HFFc6 (cell line): ENCODE results near the gene KRIT1. TPM values are rescaled to one million over a fixed set of nuclear protein-coding genes. Genes with fewer than 3 reads are reported as not detected.

ENCODE experiments used
- DNase-seq: peaks from one replicate; pipeline ENCODE4 v3.0.0-alpha.2; 2018
- H3K27ac Mint-ChIP-seq: 2 replicates; pipeline ENCODE4 v1.8.0; 2020; ENCODE audit warnings: mild to moderate bottlenecking, mixed read lengths
- H3K27me3 Mint-ChIP-seq: 2 replicates; pipeline ENCODE4 v1.8.0; 2021; ENCODE audit warnings: mild to moderate bottlenecking, moderate library complexity, mixed read lengths; ENCODE audit not compliant: insufficient read depth
- H3K36me3 Mint-ChIP-seq: 2 replicates; pipeline ENCODE4 v1.8.0; 2021; ENCODE audit warnings: low read depth, mixed read lengths
- H3K4me1 Mint-ChIP-seq: 2 replicates; pipeline ENCODE4 v1.8.0; 2020; ENCODE audit warnings: low read depth, mixed read lengths
- H3K4me3 Mint-ChIP-seq: 2 replicates; pipeline ENCODE4 v1.8.0; 2020; ENCODE audit warnings: mild to moderate bottlenecking, moderate library complexity, mixed read lengths
- H3K9me3 Mint-ChIP-seq: 2 replicates; pipeline ENCODE4 v1.8.0; 2020; ENCODE audit warnings: mild to moderate bottlenecking, mixed read lengths
- total RNA-seq, 6 experiments: library from RNA; stranded (reverse); fragmentation: NEBNext Ultra II Directional; extraction: Animal tissue kit (Norgen Biotek cat#: 25700); gene quantifications; 2 replicates in 1 of 6; 3 replicates in 5 of 6; pipeline ENCODE4 v1.2.3, GENCODE V29; 2021
- TF ChIP-seq, protein P1 (sequence below): fragments of 200-600 bp; sonication (generic); IDR thresholded peaks from 2 replicates; pipeline ENCODE4 v1.5.0; 2021; ENCODE audit warnings: antibody characterized with exemption, mild to moderate bottlenecking

Gene KRIT1
- total RNA-seq, 6 experiments from 2014 or later: 25.9 to 29.3 (median 28.0) TPM

DNA sequence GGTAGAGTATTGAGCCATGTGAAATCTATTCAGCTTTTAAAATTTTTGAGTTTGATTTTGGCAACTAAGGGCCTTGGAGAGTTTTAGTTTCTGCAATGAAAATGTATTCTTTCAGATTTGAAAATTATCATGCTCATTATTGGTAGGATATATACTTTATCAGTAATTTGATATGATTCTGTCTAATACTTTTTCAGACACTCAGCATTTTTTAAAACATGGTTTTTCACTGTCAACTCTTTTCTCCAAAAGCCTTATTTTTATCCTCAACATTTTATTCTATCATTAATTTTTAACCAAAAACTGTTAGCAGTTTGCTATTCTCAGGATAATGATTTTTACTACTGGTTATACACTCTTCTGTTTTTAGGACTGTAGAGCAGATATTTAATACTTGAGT is 4.9 kb upstream of the KRIT1 start:
- H3K27me3 Mint-ChIP-seq: no peaks in the 10 kb centered on the region; the same call in 1 of the 2 replicates
- H3K36me3 Mint-ChIP-seq: peaks cover 18% of the 10 kb centered on the region
- no peak for DNase-seq
- TF ChIP-seq, protein P1, sequence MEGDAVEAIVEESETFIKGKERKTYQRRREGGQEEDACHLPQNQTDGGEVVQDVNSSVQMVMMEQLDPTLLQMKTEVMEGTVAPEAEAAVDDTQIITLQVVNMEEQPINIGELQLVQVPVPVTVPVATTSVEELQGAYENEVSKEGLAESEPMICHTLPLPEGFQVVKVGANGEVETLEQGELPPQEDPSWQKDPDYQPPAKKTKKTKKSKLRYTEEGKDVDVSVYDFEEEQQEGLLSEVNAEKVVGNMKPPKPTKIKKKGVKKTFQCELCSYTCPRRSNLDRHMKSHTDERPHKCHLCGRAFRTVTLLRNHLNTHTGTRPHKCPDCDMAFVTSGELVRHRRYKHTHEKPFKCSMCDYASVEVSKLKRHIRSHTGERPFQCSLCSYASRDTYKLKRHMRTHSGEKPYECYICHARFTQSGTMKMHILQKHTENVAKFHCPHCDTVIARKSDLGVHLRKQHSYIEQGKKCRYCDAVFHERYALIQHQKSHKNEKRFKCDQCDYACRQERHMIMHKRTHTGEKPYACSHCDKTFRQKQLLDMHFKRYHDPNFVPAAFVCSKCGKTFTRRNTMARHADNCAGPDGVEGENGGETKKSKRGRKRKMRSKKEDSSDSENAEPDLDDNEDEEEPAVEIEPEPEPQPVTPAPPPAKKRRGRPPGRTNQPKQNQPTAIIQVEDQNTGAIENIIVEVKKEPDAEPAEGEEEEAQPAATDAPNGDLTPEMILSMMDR: no peak
- H3K9me3 Mint-ChIP-seq: peaks cover 4% of the 10 kb centered on the region
- no peak overlapping the region for H3K4me3 Mint-ChIP-seq
- no peak overlapping the region for H3K27ac Mint-ChIP-seq
- peaks cover 50% of the 10 kb centered on the region for H3K4me1 Mint-ChIP-seq

DNA sequence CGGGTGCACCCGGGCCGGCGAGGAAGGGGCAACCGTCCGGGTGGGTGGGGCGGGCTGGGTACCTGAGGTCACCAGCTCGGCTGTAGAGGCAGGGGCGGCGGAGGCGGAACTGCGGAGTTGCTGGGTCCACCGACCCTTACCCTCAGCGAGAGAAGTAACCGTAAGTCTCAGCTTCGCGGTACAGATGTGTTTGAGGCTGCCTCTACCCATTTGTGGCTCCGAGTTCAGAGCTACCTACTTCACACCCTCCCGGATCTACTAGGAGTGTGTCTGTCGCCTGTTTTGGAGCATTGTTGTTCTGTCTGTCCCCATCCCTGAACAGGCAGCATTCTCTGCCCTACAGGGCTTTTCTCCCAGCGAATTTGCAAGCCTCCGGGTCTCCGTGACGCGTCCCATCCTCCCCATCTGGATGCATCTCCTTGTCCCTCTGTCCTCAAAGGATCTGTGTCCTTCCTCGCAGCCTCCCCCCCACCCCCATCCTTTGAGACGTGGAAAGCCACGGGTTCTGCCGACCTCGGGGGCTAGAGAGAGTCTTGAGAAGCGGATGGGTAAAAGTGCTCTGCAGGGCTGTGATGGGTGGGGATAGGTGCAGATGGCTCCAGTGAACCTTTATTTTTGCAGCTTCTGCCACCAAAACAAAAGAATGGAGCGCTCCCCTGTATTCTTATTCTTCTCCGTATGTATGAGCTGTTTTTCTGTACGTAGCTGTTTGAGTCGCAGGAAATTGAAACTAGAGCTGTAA is 817 bp upstream of the KRIT1 start:
- Mint-ChIP-seq H3K4me3 (peak overlapping the region; percentile 98), H3K9me3 (no peaks in the 10 kb centered on the region), H3K36me3 (no peaks in the 10 kb centered on the region), H3K27me3 (no peaks in the 10 kb centered on the region), H3K4me1 (peaks cover 45% of the 10 kb centered on the region), H3K27ac (peak overlapping the region; percentile 78)
- DNase-seq: no peak
- TF ChIP-seq, protein P1: no peak

DNA sequence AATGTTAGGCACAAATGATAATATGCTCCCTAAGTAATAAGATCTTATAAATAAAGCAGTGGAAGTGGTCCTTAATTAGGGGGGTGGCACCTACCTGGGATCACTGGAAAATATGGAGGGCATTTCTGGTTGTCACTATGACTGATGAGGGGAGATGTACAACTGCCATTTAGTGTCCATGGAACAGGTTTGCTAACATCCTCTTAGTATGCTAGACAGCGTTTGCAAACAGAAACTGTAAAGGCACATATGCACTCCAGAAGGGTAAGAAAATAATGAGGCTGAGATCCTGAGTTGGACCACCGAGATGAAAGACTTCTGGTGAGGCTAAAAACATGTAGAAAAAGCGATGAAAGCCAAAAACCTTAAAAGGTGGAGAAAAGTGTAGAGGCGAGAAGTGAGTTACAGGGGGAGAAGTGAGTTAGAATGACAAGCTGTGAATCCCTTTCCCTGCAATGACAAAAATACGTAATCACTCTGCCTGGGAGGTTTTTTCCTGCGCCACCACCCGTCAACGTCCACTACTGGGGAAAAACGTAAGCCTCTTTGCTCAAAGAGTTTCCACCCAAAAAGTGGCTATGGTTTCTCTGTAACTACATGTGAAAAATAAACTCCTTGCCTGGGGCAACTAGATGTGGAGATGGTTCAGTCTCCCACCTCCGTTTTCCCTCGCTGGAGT is 767 bp downstream of the KRIT1 start:
- H3K4me1 Mint-ChIP-seq: peaks cover 35% of the 10 kb centered on the region
- H3K36me3 Mint-ChIP-seq: no peaks in the 10 kb centered on the region; the same call in 1 of the 2 replicates
- DNase-seq: peak; percentile 15
- TF ChIP-seq, protein P1: no peak; the same call in 1 of the 2 replicates
- no peaks in the 10 kb centered on the region for H3K9me3 Mint-ChIP-seq
- H3K4me3 Mint-ChIP-seq: peak overlapping the region; percentile 98
- no peaks in the 10 kb centered on the region for H3K27me3 Mint-ChIP-seq
- H3K27ac Mint-ChIP-seq: peak overlapping the region; percentile 100

DNA sequence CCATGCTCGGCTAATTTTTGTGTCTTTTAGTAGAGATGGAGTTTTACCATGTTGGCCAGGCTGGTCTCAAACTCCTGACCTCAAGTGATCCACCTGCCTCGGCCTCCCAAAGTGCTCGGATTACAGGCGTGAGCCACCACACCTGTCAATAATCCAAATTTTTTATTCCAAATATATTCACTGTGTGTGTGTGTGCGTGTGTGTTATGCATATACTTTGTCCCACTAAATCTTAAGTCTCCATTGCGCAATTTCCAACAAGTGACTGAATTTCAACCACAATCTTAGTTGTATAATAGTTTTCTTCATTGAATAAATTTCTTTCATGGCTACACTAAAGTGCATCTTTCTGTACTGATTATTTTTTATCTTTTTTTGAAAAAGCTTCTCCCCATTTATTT is 2.7 kb downstream of the KRIT1 start:
- Mint-ChIP-seq H3K27ac (no peak overlapping the region; the same call in 1 of the 2 replicates), H3K4me3 (no peak overlapping the region), H3K9me3 (no peaks in the 10 kb centered on the region), H3K4me1 (peaks cover 29% of the 10 kb centered on the region), H3K27me3 (no peaks in the 10 kb centered on the region), H3K36me3 (no peaks in the 10 kb centered on the region; the same call in 1 of the 2 replicates)
- DNase-seq: no peak
- TF ChIP-seq, protein P1: no peak

DNA sequence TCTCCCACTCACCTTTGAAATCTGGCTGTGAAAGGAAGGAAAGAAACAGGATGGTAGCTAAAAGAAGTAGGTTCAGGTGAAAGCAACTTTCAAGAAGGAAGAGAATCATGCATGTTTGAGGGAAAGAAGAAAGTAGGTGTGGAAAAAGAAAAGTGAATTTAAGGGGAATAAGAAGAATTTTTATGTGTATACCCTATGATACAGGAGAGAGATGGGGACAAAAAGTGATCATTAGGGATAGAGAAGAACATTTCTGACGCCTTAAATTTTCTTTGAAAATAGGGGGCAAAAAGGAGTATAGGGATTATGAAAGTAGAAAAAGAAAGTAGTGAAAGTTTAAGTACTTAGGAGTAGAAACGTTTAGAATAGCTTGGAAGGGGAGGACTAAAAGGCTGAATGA is 15.2 kb downstream of the KRIT1 start:
- no peak overlapping the region for H3K4me3 Mint-ChIP-seq
- TF ChIP-seq, protein P1: no peak
- DNase-seq: no peak
- H3K9me3 Mint-ChIP-seq: no peaks in the 10 kb centered on the region
- no peak overlapping the region for H3K27ac Mint-ChIP-seq
- H3K36me3 Mint-ChIP-seq: peaks cover 44% of the 10 kb centered on the region
- H3K27me3 Mint-ChIP-seq: no peaks in the 10 kb centered on the region
- no peaks in the 10 kb centered on the region for H3K4me1 Mint-ChIP-seq
